GM19238 (cell line): ENCODE data around the gene PPIP5K2.
"Not testable (repeated sequence)": the region's sequence is repeated elsewhere in the genome, so short reads cannot be mapped to it uniquely, and the experiment has no call there.

Source experiments
- DNase-seq: peaks from one replicate; pipeline ENCODE4 v3.0.0; 2011; ENCODE audit warnings: low spot score; ENCODE audit not compliant: insufficient read length

Gene PPIP5K2

GRCh38 chr5:103120607-103121200 is 603 bp downstream of the PPIP5K2 start:
- DNase-seq = no peak

GRCh38 chr5:103122242-103122641 is 2.1 kb downstream of the PPIP5K2 start:
- DNase-seq = no peak

GRCh38 chr5:103126557-103126956 is 6.5 kb downstream of the PPIP5K2 start:
- DNase-seq = no peak

GRCh38 chr5:103127292-103127817 is 7.3 kb downstream of the PPIP5K2 start:
- no peak for DNase-seq

- no peak for DNase-seq
These were observed 8.1 kb downstream of the PPIP5K2 start for GRCh38 chr5:103128202-103128601.

GRCh38 chr5:103132684-103133083 is 12.6 kb downstream of the PPIP5K2 start:
- no peak for DNase-seq

GRCh38 chr5:103133231-103133630 is 13.1 kb downstream of the PPIP5K2 start:
- DNase-seq = no peak

GRCh38 chr5:103135461-103135860 is 15.4 kb downstream of the PPIP5K2 start:
- no peak for DNase-seq

- DNase-seq = no peak
These were observed 18.1 kb downstream of the PPIP5K2 start for GRCh38 chr5:103138202-103138690.

- peak; percentile 40 for DNase-seq
These were observed 19.3 kb downstream of the PPIP5K2 start for GRCh38 chr5:103139264-103139865.

GRCh38 chr5:103142132-103142531 is 22.0 kb downstream of the PPIP5K2 start:
- DNase-seq = not testable (repeated sequence)

- DNase-seq = no peak
These were observed 25.1 kb downstream of the PPIP5K2 start for GRCh38 chr5:103145196-103145595.

- no peak for DNase-seq
These were observed 28.1 kb downstream of the PPIP5K2 start for GRCh38 chr5:103148213-103148612.

GRCh38 chr5:103151156-103151555 is 31.1 kb downstream of the PPIP5K2 start:
- DNase-seq = no peak

- no peak for DNase-seq
These were observed 46.6 kb downstream of the PPIP5K2 start for GRCh38 chr5:103166706-103167105.

- no peak for DNase-seq
These were observed 54.0 kb downstream of the PPIP5K2 start for GRCh38 chr5:103174147-103174546.

GRCh38 chr5:103177543-103177942 is 57.4 kb downstream of the PPIP5K2 start:
- no peak for DNase-seq

GRCh38 chr5:103178167-103178566 is 58.1 kb downstream of the PPIP5K2 start:
- DNase-seq = no peak

- no peak for DNase-seq
These were observed 66.1 kb downstream of the PPIP5K2 start for GRCh38 chr5:103186152-103186551.

- no peak for DNase-seq
These were observed 68.3 kb downstream of the PPIP5K2 start for GRCh38 chr5:103188436-103188835.

- no peak for DNase-seq
These were observed 83.1 kb downstream of the PPIP5K2 start for GRCh38 chr5:103203226-103203625.

GRCh38 chr5:103204990-103205389 is 84.9 kb downstream of the PPIP5K2 start:
- not testable (repeated sequence) for DNase-seq
